UCSD-AML1 (cell line): ENCODE data around the gene MED12L.

Source experiments
- DNase-seq: peaks from one replicate; lab custom pipeline; 2025; ENCODE audit not compliant: unreplicated experiment; lab: John Stamatoyannopoulos, UW

The MED12L gene

DNA sequence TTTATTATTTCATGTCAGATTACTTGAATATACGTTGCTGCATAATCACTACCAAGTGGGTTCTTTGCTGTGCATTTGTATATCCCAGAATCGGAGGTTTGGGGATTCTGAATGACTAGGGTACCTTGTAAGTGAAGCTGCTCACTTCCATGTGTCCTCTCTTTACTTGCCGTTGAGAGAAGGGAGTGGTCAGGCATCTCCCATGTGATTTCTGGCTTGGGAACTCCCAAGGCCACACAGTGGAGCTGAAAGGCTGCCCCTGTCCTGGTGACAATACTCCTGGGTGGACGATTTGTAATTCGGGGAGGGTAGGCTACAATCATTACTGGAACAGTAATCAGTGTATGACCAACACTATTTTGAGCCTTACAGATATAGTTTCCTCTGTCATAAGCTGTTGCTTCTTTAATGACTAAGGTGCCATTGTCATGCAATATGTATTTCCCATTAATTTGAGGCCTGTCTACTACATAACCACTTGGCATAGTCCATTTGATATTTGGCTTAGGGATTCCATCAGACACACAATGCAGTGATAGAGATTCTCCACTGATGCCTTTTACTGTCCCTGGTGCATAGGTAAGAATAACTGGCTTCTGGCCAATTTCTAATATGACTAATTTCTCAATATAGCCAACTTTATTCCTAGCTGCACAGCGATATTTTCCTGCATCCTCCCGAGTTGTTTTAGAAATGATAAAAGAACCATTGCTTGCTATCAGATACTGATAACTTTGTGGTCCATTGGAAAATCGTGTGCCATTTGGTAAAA, 351.4 kb downstream of the MED12L start:
- no peak for DNase-seq

DNA sequence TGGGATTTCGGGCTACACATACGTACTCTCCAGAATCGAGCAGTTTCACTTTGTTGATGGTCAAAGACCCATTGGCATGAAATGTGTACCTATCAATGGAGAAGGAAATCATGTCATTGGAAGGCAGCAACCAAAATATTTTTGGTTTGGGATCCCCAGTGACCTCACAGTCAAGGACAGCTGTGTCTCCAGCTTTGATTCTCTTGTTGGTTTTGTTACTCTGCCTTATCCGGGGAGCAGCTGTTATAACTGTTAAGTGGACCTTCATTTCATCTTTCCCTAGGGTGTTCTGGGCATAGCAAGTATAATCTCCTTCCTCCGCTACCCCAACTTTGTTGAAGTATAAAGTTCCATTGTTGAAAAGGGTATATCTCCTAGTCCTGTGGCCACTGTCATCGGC, 352.4 kb downstream of the MED12L start:
- DNase-seq: no peak

DNA sequence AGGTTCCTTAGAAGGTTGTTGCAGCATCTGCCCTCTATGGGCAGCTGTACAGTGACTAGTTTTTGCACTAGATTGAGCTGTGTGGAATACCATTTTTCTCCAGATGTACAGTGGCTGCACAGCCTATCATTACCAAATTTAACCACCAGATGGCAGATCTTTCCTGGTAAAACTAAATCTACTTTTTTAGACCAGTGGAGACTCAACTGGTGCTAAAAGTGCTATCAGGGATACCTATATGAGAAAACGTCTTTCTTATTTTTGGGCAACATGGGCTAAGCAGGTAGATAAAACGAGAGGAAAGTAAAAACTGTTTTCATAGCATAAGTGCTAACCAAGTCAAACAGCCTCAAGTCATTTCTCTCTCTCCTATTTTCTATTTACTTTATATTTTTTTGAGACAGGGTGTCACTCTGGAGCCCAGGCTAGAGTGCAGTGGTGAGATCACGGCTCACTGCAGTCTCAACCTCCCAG, 354.2 kb downstream of the MED12L start:
- DNase-seq: no peak

DNA sequence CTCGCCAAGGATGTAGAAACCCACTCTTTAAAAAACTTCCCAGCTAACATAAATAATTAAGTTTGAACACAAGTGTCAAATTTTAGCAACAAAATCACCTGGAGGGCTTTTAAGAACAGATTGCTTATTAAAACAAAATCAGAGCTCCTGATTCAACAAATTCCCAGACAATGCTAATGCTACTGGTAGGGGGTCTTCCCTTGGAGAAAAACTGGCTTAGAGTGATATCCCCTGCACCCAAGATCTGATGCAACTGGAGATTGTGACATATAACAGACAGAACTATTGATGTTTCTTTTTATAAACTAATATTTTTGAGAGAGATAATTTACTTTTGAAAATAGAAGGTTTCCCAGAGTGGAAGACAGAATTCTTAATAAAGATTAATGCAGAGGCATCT, 355.5 kb downstream of the MED12L start:
- DNase-seq: no peak

DNA sequence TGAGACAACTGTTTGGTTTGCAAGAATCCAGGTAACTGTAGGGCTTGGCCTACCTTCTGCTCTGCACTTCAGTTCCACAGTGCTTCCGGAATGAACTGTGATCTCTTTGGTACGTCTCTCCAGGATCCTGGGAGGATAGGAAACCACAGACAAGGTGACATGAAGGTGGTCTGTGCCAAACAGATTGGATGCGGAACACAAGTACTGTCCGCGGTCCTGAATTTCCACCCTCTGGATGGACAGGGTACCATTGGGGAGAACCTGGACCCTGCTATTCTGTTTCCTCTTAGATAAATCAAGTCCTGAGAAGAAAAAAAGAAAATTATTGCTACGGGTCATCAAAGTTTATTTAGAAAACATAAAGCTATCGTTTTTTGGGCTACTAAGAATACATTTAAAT, 358.1 kb downstream of the MED12L start:
- no peak for DNase-seq

DNA sequence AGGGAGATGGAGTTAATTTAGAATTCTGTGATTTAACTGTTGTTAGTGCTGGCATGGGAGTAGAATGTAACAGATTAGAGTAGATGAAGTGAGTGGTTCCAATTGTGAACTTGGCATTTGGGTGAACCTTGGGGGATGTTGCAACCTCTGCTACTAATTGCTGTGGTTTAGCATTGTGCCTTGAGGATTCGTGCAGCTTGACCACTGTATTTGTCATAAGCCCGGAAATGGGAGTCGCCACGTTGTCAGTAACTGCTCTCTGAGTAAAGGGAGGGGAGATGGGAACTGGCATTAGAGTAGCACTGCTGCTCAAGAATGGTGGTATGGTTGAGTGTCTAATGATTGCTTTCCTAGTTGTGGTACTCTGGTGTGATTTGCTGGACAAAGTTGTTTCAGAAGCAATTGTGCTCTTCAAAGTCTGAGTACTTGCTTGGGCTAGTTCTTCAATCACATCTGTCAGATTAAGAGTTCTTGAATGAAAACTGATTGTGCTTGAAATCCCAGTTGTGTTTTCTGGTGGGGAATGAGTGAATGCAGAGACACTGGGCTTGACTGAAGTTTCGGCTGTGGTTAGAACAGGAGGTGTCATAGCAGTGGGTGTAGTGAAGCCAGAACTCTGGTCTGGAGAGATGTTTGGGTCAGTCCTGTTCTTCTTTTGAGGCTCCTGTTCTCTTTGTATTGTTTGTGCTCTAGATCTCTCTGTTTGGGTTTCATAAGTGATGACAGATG, 360.0 kb downstream of the MED12L start:
- peak; percentile 37 for DNase-seq

DNA sequence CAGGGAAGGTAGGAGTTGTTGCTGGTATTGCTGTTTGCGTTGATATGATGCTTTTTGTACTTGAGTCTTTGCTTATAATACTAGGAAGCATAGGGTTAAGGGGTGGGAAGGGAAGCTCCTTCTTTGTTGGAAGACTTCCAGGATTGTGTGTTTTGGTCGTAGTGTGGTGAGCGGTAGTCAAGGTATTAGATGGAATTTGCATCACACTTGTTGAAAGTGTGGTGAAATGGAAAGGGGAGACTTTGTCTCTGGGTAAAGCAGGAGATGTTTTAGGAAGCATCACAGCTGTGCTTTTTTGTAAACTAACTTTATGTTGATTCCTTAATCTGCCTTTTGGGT, 360.5 kb downstream of the MED12L start:
- DNase-seq: no peak

DNA sequence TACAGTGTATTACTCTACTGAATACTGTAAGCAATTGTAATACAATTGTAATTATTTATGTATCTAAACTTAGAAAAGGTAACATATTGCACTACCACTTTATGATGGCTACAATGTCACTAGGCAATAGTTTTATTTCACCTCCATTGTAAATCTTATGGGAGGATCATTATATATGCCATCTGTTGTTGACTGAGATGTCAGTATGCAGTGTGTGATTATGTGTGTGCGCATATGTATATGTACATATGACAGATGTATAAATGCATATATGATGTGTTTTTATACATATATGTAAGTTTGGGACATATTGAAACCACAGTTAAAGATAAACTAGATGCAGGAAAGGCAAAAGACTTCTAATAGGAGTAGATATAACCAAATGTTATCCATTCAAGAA, 366.9 kb downstream of the MED12L start:
- no peak for DNase-seq

DNA sequence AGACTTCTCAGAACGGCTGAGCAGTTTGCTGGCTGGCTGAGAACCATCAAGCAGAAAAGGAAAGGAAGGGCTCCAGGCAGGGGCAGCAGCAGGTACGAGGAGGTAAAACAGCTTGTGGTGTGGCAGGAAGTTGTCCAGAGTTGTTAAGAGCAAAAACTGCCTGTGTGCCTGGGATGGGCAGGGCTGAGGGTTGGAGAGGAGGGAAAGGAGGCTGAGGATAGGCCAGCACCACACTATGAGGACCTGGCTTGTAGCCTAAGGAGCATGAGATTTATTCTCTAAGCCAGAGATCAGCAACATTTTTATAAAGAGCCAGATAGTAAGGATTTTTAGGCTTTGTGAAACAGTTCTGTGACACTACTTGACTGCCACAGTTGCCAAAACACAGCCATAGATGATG, 367.4 kb downstream of the MED12L start:
- no peak for DNase-seq

DNA sequence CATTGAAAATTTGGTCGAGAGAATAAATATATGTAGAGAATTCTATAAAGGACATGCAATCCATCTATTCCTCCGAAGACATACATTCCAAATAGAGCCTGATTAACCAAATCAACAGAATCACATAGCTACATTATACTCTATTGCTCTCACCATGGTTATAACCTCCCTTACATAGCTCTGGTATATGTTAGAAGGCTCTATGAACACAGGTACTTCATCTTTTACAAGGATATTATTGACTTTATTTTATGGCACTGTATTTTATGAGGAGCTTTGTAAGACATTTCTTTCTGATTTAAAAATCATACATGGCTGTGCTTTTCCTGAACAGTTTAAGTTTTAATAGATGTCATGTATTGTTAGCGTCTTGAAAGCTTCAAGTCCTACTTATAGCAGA, 370.6 kb downstream of the MED12L start:
- DNase-seq: no peak

DNA sequence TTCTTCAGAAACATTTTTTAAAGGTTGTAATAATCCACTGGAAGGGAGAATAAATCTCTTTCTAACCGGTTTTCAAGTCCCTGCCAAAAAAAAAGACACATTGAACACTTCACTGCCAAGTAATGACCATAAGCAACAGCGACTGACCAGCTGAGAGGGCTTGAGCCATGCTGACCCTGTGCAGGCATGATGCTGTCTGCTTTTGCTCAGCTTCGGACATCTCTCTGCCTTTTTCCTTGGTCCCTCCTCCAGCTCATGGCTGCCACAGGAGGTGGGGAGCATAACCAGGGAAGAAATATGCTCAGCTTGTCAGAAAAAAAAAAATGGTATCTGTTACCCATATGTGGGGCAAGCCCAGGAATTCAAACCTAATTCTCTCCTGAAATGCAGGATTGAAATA, 373.9 kb downstream of the MED12L start:
- no peak for DNase-seq

DNA sequence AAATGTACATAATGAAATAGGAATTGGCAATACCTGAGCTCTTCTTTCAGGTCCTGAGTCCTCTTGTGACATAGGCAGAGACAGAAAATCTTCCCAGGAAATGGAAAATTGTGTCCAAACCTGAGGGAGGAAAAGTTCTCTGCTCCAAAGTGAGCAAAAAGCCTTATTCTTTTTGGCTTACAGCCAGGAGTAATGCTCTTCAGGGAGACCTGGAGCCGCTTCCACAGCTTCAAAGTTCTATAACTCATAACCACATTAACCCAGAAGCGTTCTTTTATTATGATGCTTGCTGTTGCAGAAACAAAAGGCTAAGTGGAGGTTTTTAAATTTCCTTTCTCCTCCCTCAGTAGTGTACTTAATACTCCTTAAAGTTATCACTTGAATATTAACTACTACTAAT, 374.8 kb downstream of the MED12L start:
- DNase-seq: no peak

DNA sequence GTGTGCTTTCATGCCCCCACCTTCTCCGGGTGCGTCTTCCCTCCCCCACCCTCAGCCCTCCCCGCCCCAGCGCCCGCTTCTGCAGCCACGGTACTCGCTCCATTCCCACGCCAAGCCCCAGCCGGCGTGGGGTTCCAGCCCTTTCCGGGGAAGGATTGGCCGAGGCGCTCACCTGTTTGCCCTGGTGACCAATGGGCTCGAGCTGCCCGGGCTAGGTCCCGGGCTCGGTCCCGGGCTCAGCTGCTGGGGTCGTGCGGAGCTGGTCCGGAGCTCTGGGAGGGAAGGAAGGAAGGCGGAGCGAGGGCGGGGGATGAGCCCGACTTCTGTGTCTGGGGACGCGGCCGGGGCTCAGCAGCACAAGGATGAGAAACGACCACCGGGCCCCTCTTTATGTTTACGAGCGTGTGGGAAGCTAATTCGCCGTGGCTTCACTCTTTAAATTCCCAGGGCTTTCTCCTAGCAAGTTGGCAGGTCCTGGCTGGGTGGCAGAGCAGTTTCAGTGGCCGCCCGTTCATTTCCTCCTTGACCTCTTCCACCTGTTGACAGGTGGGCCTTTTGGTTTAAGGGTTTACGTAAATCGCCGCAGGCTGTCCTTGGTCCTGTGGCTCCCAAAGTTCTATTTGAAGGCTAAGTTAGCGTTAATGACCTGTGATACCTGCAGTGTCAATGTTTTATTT, 375.4 kb downstream of the MED12L start, which contains the start of gene IGSF10:
TSS of gene IGSF10 (minus strand) at position 288 of the 677 bp plus-strand sequence. CDS start 2,352 bp downstream, outside the sequence.
- no peak for DNase-seq

DNA sequence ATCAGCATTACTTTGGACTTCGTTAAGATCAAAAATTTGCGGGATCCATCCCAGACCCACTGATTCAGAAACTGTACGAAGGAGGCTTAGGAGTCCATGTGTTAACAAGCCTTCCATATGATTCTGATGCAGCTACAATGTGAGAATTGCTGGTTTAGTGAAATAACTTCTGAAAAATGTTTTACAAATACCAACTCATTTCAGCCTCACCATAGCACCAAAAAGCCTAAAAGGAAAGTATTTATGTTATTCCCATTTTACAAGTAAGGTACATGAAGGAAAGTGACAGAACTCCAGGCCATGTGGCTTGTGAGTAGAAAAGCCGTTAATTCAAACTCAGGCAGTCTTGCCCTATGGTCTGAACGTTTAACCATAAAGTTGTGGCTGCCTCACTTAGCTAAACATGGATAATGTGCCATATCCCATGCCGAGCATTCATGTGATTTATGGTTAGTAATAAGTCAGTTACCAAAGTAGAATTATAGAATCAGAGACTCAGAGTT, 376.9 kb downstream of the MED12L start:
- no peak for DNase-seq

DNA sequence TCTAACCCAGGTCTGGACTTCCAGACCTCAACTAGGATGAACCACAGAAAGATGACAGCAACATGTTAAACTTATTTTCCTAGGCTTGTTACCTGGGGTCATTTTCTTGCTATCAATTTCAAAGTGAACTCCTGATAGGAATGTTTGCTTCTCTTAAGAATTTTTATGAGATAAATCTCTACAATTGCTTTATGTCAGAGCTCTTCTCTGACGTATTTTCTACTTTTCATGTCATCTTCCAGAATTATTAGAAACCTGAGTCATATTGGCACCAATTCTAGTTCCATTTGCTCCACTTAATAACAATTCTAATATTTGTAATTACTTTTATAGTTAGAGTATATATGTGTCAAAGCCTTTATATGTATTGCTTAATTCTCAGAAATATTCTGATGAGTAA, 377.5 kb downstream of the MED12L start:
- DNase-seq: no peak

DNA sequence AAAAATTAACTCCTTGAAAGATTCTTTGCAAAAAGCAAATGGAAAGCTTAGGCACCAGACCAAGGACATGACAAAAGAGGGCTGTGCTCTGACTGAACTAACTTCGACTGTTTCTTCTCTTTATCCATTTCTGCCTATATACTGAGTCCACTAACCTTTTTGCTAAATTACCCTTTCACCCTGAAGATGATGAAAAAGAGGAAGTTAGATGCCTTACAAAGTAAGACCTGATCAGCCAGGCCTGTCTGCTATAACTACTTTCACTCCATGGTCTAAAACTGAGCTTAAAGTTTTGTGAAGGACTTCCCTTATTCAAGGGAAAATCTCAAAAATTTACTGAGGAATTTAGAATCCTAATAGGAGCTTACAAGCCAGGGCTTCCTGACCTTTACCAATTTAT, 381.6 kb downstream of the MED12L start:
- DNase-seq: no peak

DNA sequence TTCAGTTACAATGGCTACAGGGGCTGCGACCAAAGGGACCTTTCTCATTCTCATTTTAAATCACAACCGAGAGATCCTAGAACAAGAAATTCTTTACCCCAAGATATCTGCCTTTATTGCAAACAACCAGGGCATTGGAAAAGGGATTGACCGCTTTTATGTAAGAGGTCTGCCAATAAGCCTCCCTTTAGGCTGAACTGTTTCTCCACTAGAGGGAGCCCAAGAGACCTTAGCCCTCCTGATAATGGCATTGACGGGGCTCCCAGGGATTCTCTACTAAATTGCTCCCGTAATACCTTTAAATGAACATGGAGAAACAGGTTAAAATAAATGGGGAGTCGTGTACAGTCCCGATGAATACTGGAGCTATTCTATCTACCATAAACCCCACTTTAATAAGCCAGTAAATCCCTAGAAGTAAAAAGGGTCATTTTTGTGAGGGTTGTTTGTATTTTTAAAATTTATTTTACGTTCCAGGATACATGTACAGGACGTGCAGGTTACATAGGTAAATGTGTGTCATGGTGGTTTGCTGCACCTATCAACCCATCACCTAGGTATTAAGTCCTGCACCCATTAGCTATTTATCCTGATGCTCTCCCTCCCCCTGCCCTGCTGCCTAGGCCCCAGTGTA, 382.9 kb downstream of the MED12L start:
- DNase-seq: no peak

DNA sequence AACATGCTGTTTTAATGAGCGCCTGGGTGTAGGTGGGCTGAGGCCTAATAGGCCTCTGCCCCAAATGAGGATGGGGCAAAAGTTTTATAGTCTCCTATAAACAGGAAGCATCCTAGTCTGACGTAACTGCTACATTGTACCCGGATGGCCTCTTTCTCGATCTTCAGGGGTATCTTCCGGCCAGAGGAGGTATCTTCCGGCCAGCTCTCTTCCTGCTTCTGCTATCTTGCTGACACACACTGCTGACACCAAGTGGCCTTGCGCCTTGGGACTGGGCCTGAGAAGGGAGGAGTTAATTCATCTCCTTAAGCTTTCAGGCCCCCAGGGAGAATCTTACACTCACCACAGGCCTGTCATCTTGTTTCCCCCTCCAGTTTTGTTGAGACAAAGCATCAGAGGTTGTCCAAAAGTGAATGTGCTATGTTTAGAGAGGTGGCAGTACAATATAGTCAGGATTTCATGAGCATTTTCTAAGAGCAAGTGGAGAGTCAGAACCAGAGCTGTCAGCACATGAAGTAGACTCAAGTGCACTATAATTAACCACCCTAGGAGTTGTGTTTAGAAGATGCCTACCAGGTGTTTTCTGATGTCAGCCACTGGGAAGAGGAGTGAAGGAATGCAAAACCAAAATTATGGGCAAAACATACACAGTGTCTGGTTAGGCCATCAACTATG, 391.0 kb downstream of the MED12L start:
- peak; percentile 21 for DNase-seq

DNA sequence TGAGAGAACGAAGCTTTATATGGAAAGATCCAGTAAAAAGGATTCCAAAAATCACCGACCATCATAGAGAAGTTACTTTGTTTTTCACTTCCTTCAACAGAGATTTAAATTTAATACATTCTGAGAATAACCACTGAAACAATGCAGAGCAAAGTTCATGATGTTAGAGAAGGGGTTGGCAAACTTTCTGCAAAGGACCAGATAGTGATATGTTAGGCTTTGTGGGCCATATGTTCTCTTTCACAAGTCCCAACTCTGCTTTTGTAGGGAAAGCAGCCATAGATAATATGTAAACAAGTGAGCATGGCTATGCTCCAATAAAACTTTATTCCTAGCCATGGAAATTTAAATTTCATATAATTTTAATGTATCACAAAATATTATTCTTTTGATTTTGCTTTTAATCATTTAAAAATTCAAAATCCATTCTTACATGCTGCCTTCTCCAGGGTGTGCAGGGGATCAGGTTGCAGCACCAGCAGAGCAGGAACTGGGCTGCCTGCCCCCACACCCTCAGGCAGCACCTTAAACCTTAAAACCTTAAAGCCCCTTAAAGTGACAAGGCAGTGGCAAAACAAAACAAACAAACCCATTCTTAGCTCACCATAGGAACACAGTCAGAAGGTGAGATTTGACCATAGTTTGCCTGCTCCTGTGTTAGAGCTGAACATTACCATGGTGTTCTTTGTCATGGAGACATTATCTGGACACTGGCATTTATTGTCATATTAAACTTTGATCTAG, 392.3 kb downstream of the MED12L start:
- DNase-seq: no peak

DNA sequence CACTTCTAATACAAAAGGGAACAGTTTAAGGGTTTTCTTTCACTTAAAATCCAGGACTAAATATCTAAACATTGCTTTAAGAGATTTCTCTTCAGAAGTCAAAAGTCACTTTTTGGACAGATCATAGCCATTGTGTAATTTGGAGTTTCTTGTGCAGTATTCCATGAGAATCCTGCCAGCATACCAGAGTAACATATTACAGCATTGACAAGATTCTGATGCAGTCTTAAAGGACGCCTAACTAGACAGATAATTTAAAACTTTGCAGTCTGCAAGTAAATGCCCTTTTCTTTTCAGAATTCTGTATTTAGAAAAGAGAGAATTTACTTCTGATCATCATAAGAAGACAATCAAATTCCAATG, 392.9 kb downstream of the MED12L start:
- no peak for DNase-seq
